ENCODE measurements around the gene NTN1.

The NTN1 gene

GRCh38 chr17:9291912-9292560 lies 270.7 kb downstream of the NTN1 start:
- DNase-seq = no peak

GRCh38 chr17:9292561-9292941 lies 271.2 kb downstream of the NTN1 start:
- no peak for DNase-seq
